Renal cortical epithelial cell (primary cell): ENCODE data around the gene COA7. TPM values are rescaled to one million over a fixed set of nuclear protein-coding genes. Genes with fewer than 3 reads are reported as not detected.
"Not testable (repeated sequence)": the region's sequence is repeated elsewhere in the genome, so short reads cannot be mapped to it uniquely, and the experiment has no call there.

ENCODE experiments used
- DNase-seq: peaks from one replicate; pipeline ENCODE4 v3.0.0-alpha.2; 2011; ENCODE audit warnings: low read depth
- total RNA-seq: library from RNA; depleted of rRNA; stranded (reverse); fragments of >200 nt; gene quantifications from 2 replicates; pipeline ENCODE4 v1.2.3, GENCODE V29; 2014

Gene COA7
- total RNA-seq, result 20.5 and 20.9 TPM in 2 replicates

- peak; percentile 45 for DNase-seq
Measured at GRCh38 chr1:52697795-52698674, at the start of gene COA7. Gene COA7, minus strand, starts transcription at chr1:52698347. Its CDS starts 21 bp downstream, at chr1:52698326.

GRCh38 chr1:52747450-52747849 is 49.3 kb upstream of the COA7 start:
- DNase-seq, result no peak

DNA sequence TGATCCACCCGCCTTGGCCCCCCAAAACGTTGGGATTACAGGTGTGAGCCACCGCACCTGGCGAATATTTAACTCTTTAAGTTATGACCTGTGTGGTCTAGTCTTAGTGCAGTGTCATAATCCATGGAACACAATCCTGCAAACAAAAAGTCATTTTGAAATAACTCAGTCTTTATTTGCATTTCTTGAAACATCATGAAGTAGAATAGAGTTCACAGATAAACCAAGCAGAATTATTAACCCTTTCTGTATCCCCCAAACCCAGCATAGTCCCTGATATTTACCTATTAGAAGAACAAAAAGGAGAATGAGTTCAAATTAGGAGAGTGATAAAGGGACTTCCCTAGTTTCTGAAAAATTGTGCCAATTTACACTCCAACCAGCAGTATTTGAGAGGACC is 48.0 kb upstream of the COA7 start:
- no peak for DNase-seq

GRCh38 chr1:52741259-52741658 is 43.1 kb upstream of the COA7 start:
- no peak for DNase-seq

GRCh38 chr1:52739699-52740467 is 41.7 kb upstream of the COA7 start:
- DNase-seq, result no peak

- no peak for DNase-seq
Measured at GRCh38 chr1:52738893-52739292, 40.7 kb upstream of the COA7 start.

DNA sequence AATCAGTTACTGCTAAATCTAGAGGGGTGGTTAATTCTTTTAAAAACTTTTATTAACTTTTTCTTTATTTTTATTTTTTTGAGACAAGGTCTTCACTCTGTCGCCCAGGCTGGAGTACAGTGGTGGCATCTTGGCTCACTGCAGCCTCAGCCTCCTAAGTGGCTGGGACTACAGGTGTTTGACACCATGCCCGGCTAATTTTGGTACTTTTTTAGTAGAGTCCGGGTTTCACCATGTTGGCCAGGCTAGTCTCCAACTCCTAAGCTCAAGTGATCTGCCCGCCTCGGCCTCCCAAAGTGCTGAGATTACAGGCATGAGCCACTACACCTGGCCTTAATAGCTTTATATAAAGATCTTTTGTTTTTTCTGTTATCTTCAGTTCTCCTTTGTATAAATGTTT is 40.0 kb upstream of the COA7 start:
- no peak for DNase-seq

DNA sequence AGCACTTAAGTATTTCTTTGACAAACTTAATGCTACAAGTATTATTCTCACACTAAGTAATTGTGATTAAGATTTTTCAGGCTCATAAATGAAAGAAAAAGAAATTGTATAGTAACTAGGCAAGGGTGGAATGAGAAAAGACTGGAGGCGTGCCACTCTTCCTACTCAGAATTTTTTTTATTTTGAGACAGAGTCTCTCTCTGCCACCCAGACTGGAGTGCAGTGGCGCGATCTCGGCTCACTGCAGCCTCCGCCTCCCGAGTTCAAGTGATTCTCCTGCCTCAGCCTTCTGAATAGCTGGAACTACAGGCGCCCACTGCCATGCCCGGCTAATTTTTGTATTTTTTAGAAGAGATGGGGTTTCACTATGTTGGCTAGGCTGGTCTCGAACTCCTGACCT is 37.2 kb upstream of the COA7 start:
- DNase-seq, result not testable (repeated sequence)

DNA sequence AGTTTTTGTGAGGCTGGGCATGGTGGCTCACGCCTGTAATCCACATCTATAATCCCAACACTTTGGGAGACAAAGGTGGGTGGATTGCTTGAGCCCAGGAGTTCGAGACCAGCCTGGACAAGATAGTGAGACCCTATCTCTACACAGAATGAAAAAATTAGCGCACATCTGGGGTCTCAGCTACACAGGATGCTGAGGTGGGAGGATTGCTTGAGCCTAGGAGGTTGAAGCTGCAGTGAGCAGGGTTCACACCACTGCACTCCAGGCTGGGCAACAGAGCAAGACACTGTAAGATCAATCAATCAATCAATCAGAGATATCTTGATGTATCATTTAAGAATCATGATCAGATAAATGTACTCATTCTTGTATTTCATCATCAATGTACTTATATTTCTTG is 35.2 kb upstream of the COA7 start:
- no peak for DNase-seq

- peak; percentile 83 for DNase-seq
Measured at GRCh38 chr1:52727956-52728656, 30.0 kb upstream of the COA7 start.

- DNase-seq, result no peak
Measured at GRCh38 chr1:52727114-52727586, 29.0 kb upstream of the COA7 start.

GRCh38 chr1:52726265-52727113 is 28.3 kb upstream of the COA7 start, which contains the start of gene ZYG11B:
Gene ZYG11B, plus strand, starts transcription at chr1:52726453. Its CDS starts 201 bp downstream, at chr1:52726654.
- DNase-seq, result peak; percentile 47

DNA sequence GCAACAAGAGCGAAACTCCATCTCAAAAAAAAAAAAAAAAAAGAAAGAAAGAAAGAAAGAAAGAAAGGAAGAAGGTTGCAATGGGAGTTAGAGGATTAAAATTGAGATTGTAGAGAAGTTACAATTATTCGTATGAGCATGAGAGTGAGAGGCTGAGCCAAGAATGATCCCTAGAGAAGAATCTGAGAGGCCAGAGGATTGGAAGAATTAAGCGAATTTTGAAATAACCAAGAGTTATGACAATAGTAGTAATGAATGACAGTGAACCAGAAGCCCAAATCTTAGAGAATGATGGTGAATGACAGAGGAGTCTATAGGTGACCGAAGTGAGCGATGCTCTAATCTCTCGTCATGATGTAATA is 27.7 kb upstream of the COA7 start:
- DNase-seq, result no peak

- DNase-seq, result no peak
Measured at GRCh38 chr1:52723260-52723659, 25.1 kb upstream of the COA7 start.

GRCh38 chr1:52715296-52715695 is 17.1 kb upstream of the COA7 start:
- DNase-seq, result not testable (repeated sequence)

- DNase-seq, result no peak
Measured at GRCh38 chr1:52713590-52713989, 15.4 kb upstream of the COA7 start.

- DNase-seq, result no peak
Measured at GRCh38 chr1:52709016-52709415, 10.9 kb upstream of the COA7 start.

DNA sequence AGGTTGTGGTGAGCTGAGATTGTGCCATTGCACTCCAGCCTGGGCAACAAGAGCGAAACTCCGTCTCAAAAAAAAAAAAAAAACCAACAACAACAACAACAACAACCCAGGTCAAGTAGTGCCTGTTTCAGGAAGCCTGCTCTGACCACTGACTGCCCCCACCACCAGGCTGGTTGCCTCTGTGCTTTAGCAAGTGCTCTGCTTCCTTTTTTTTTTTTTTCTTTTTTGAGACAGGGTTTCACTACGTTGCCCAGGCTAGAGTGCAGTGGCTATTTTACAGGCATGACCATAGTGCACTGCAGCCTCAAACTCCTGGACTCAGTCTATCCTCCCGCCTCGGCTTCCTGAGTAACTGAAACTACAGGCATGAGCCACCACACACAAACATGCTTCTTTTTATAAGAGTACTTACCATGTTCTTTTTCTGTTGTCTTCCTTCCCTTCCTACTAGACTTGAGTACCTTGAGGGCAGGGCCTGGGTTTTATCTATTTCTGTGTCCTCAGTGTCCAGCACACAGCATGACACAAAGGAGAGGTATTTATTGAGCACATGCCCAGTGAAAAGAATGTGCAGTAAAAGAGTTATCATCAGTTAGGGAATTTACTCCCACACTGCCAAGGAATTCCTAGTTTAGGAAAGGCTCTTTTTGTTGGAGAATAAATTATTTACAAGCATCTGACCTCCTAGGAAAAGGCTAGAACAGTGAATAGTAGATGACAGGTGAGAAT is 9.9 kb upstream of the COA7 start:
- peak; percentile 81 for DNase-seq

- DNase-seq, result no peak
Measured at GRCh38 chr1:52706941-52707926, 9.1 kb upstream of the COA7 start.
